H1 (cell line): ENCODE measurements around the gene TTI1. TPM values are rescaled to one million over a fixed set of nuclear protein-coding genes. Genes with fewer than 3 reads are reported as not detected.

Experiments used
- BACH1 ChIP-seq: IDR thresholded peaks from 2 replicates; pipeline ENCODE4 v1.6.1; 2012; ENCODE audit warnings: low read length, improper control_type of control experiment
- TCF12 ChIP-seq: IDR thresholded peaks from 2 replicates; pipeline ENCODE4 v1.6.1; 2011; ENCODE audit warnings: low read depth, mild to moderate bottlenecking, low read length
- polyA plus RNA-seq, 7 experiments: library from polyadenylated mRNA; depleted of rRNA in 3 of 7; stranded (reverse) in 5 of 7; unstranded in 2 of 7; fragments of >200 nt in 5 of 7; fragments of 200-250 nt in 2 of 7; gene quantifications; 1 replicate in 5 of 7; 2 replicates in 1 of 7; 4 replicates in 1 of 7; pipeline versions ENCODE4 v1.2.1 to v1.2.3, GENCODE V29; 2011 to 2013; ENCODE audit warnings: missing spikeins in 2 of 7, mixed read lengths in 2 of 7
- total RNA-seq: library from RNA; stranded (reverse); fragmentation: NEBNext Ultra II Directional; extraction: Animal tissue kit (Norgen Biotek cat#: 25700); gene quantifications from 2 replicates; pipeline ENCODE4 v1.2.1, GENCODE V29; 2021

Gene TTI1
- total and polyA plus RNA-seq, 2 of the 8 experiments (the other 6 are each of a cell fraction or from before 2014, with no cell fraction given) = 34.1 to 47.0 TPM

GRCh38 chr20:37945091-37945547 is 88.1 kb downstream of the TTI1 start (continued):
- TF ChIP-seq BACH1 (no peak), TCF12 (no peak)
